ENCODE data around the gene CCDC124.

DNA sequence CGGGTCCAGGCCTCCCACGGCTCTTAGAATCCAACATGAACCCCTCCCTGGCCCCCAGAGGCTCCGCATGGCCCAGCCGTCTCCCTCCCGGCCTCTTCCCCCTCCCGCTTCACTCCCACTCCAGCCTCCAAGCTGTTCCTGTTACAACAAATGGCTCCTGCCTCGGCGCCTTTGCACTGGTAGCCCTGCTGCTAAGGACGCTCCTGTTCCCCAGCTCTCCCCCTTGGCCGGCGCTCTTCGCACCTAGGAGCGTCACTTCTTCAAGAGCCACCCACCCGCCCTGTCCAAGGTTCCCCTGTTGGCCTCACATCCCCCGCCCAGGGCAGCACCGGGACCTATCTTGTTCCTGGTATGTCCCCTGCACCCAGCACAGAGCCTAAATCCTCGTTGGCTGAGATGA, 9.4 kb downstream of the CCDC124 start:
- no peak for TF ChIP-seq EZH2 (IDR thresholded peaks at IDR 0.05; ENCODE audit: borderline replicate concordance, low read length)
- TF ChIP-seq, protein P1, sequence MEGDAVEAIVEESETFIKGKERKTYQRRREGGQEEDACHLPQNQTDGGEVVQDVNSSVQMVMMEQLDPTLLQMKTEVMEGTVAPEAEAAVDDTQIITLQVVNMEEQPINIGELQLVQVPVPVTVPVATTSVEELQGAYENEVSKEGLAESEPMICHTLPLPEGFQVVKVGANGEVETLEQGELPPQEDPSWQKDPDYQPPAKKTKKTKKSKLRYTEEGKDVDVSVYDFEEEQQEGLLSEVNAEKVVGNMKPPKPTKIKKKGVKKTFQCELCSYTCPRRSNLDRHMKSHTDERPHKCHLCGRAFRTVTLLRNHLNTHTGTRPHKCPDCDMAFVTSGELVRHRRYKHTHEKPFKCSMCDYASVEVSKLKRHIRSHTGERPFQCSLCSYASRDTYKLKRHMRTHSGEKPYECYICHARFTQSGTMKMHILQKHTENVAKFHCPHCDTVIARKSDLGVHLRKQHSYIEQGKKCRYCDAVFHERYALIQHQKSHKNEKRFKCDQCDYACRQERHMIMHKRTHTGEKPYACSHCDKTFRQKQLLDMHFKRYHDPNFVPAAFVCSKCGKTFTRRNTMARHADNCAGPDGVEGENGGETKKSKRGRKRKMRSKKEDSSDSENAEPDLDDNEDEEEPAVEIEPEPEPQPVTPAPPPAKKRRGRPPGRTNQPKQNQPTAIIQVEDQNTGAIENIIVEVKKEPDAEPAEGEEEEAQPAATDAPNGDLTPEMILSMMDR (conservative IDR thresholded peaks at IDR 0.05 in 1 of 2, IDR thresholded peaks at IDR 0.05 in 1 of 2; ENCODE audit: extremely low read depth in 1 of 2, insufficient read depth in 1 of 2, low read depth in 1 of 2, low read length in 2 of 2), result no peak

All from mammary epithelial cell (primary cell).